Prostate gland (tissue), 2 donors: ENCODE data around the gene MPIG6B. TPM values are rescaled to one million over a fixed set of nuclear protein-coding genes. Genes with fewer than 3 reads are reported as not detected.

Source experiments
- DNase-seq: peaks from one replicate; pipeline ENCODE4 v3.0.0-alpha.2; 2019; ENCODE audit warnings: low spot score
- H3K27ac ChIP-seq, 2 donors: fragments of 200-600 bp; sonication (generic); 2 replicates each; pipeline ENCODE4 v1.5.1; 2017 to 2019
- H3K27me3 ChIP-seq: fragments of 200-600 bp; sonication (generic); replicated peaks from 2 replicates; pipeline ENCODE4 v1.5.1; 2019; ENCODE audit not compliant: insufficient read depth
- H3K36me3 ChIP-seq, 2 donors: fragments of 200-600 bp; sonication (generic); 1 replicate in 1 of 2; 2 replicates in 1 of 2; pipeline versions ENCODE4 v1.5.1 to v1.8.1; 2017 to 2019
- H3K4me1 ChIP-seq: fragments of 200-600 bp; sonication (generic); replicated peaks from 2 replicates; pipeline ENCODE4 v1.5.1; 2019
- H3K4me3 ChIP-seq, 2 donors: fragments of 200-600 bp; sonication (generic); 2 replicates each; pipeline ENCODE4 v1.5.1; 2017 to 2019
- H3K9me3 ChIP-seq: fragments of 200-600 bp; sonication (generic); 2 replicates; pipeline ENCODE4 v1.5.1; 2017
- CTCF ChIP-seq, 4 experiments: fragments of 200-600 bp in 2 of 4; fragments of 450-650 bp in 2 of 4; sonication (generic) in 2 of 4; IDR thresholded peaks; 1 replicate in 3 of 4; 2 replicates in 1 of 4; pipeline ENCODE4 v1.5.1; 2016 to 2019; ENCODE audit warnings: antibody characterized with exemption in 4 of 4, mild to moderate bottlenecking in 2 of 4, moderate library complexity in 2 of 4
- POLR2A ChIP-seq: fragments of 450-650 bp; IDR thresholded peaks from one replicate; pipeline ENCODE4 v1.6.1; 2016; ENCODE audit warnings: antibody characterized with exemption, mild to moderate bottlenecking
- POLR2AphosphoS5 ChIP-seq: sonication (generic); formaldehyde crosslinking; IDR thresholded peaks from one replicate; pipeline ENCODE4 v1.6.1; 2017; ENCODE audit warnings: antibody characterized with exemption
- WGBS: methylation state at CpG from one replicate; pipeline ENCODE4 v1.1.5; 2018; 5-methylcytosine and 5-hydroxymethylcytosine counted together
- intact Hi-C: fragments of 100-400 bp; cut with DNase I; formaldehyde crosslinking; loops from one replicate; pipeline ENCODE4 v1.14.2; 2022
- total RNA-seq, 2 donors: library from RNA; depleted of rRNA; stranded (reverse); fragments of >200 nt; gene quantifications; one replicate each; pipeline ENCODE4 v1.1.0, GENCODE V29; 2016

The MPIG6B gene
- total RNA-seq, 2 donors from 2014 or later = 0.74 TPM; not detected in 1

- Histone ChIP-seq H3K27me3 (no peaks in the 10 kb centered on the region), H3K4me1 (no peaks in the 10 kb centered on the region), H3K9me3 (no peaks in the 10 kb centered on the region), H3K4me3 (no peak overlapping the region), H3K36me3 (no peaks in the 10 kb centered on the region), H3K27ac (peak overlapping the region; percentile 8 to 42)
- 22% methylated on average over 3 of the region's 3 CpGs for WGBS
- DNase-seq = no peak
- TF ChIP-seq CTCF (IDR thresholded peaks at IDR 0.05) = no peak
- no peak for TF ChIP-seq POLR2A
- TF ChIP-seq POLR2AphosphoS5 = no peak
- intact Hi-C loops = no loop called here
These were observed 25.6 kb upstream of the MPIG6B start for GRCh38 chr6:31697555-31697954.

GRCh38 chr6:31700740-31701401 is 22.3 kb upstream of the MPIG6B start:
- peaks cover 3% of the 10 kb centered on the region for H3K4me1 ChIP-seq
- H3K9me3 ChIP-seq = no peaks in the 10 kb centered on the region
- WGBS = 75% methylated on average over 5 of the region's 5 CpGs
- no peaks in the 10 kb centered on the region for H3K27me3 ChIP-seq
- no peak for DNase-seq
- no peak for TF ChIP-seq CTCF (IDR thresholded peaks at IDR 0.05)
- TF ChIP-seq POLR2AphosphoS5 = no peak
- TF ChIP-seq POLR2A = no peak
- no peak overlapping the region for H3K27ac ChIP-seq
- H3K36me3 ChIP-seq = no peaks in the 10 kb centered on the region
- intact Hi-C loops = no loop called here
- H3K4me3 ChIP-seq = no peak overlapping the region

GRCh38 chr6:31701666-31702404 is 21.3 kb upstream of the MPIG6B start:
- 24% methylated on average over 7 of the region's 7 CpGs for WGBS
- intact Hi-C loops = loop anchor here (2.0 kb wide), 1 partner anchor 27 kb away; the partner anchor contains the start of gene DDAH2
- H3K4me1 ChIP-seq = peaks cover 3% of the 10 kb centered on the region
- TF ChIP-seq CTCF (IDR thresholded peaks at IDR 0.05) = no peak
- TF ChIP-seq POLR2AphosphoS5 = peak; percentile 5
- H3K4me3 ChIP-seq = peak overlapping the region; percentile 70 to 72
- H3K27ac ChIP-seq = peak overlapping the region; percentile 97 to 98
- DNase-seq = no peak
- H3K27me3 ChIP-seq = no peaks in the 10 kb centered on the region
- no peaks in the 10 kb centered on the region for H3K9me3 ChIP-seq
- no peaks in the 10 kb centered on the region for H3K36me3 ChIP-seq

- intact Hi-C loops = loop anchor here (2.0 kb wide), 1 partner anchor 26 kb away; the partner anchor contains the start of gene DDAH2
- no peak for DNase-seq
These were observed 20.8 kb upstream of the MPIG6B start for GRCh38 chr6:31702405-31702818.

More at GRCh38 chr6:31702405-31702818, 20.8 kb upstream of the MPIG6B start:
- peak overlapping the region; percentile 70 to 72 for H3K4me3 ChIP-seq
- TF ChIP-seq POLR2AphosphoS5 (no peak), POLR2A (no peak), CTCF (IDR thresholded peaks at IDR 0.05) (no peak)
- H3K9me3 ChIP-seq = no peaks in the 10 kb centered on the region
- H3K36me3 ChIP-seq = no peaks in the 10 kb centered on the region
- H3K27ac ChIP-seq = peak overlapping the region; percentile 97 to 98
- H3K27me3 ChIP-seq = no peaks in the 10 kb centered on the region
- H3K4me1 ChIP-seq = peaks cover 3% of the 10 kb centered on the region
- WGBS = under 1% methylated on average over 10 of the region's 10 CpGs
